GM23248 (cell line): Measurements from ENCODE around the gene PLEKHA1.

Experiments used
- EZH2 ChIP-seq: fragments of 200-600 bp; sonication (generic); IDR thresholded peaks from 2 replicates; pipeline ENCODE4 v1.6.1; 2018; ENCODE audit warnings: antibody characterized with exemption, mild to moderate bottlenecking; ENCODE audit not compliant: insufficient read depth, poor library complexity, severe bottlenecking
- EZH2phosphoT487 ChIP-seq: fragments of 200-600 bp; sonication (generic); IDR thresholded peaks from 2 replicates; pipeline ENCODE4 v1.6.1; 2018; ENCODE audit warnings: antibody characterized with exemption, moderate library complexity, mild to moderate bottlenecking, low read depth; ENCODE audit not compliant: insufficient read depth

DNA sequence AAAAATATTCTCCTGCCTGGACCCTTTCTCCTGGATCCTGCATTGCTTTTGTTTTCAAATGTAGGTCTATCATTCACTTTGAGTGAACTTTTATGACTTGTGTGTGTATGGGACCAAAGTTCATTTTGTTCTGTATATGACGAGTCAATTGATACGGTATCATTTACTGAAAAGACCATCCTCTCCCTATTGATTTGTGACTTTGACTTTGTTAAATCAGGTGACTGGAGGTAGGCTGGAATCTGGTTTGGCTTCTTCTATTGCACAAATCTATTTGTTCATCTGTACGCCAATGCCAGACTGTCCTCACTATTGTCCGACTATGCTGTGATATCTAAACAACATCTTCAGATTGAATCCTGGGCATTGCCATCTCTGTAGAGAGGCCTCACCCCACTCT lies 74.6 kb downstream of the PLEKHA1 start:
- TF ChIP-seq EZH2 (no peak), EZH2phosphoT487 (no peak)
